H1 (cell line): ENCODE measurements around the gene LRRC45. TPM values are rescaled to one million over a fixed set of nuclear protein-coding genes. Genes with fewer than 3 reads are reported as not detected.

ENCODE experiments used
- ATF2 ChIP-seq: IDR thresholded peaks from 2 replicates; pipeline ENCODE4 v1.6.1; 2012; ENCODE audit warnings: low read length, inconsistent platforms
- CBX8 ChIP-seq: fragments of 300-800, 300-1000 bp; sonication (generic); IDR thresholded peaks from 2 replicates; pipeline ENCODE4 v1.7.1; 2016; ENCODE audit warnings: low read depth, low read length, borderline replicate concordance
- polyA plus RNA-seq, 7 experiments: library from polyadenylated mRNA; depleted of rRNA in 3 of 7; stranded (reverse) in 5 of 7; unstranded in 2 of 7; fragments of >200 nt in 5 of 7; fragments of 200-250 nt in 2 of 7; gene quantifications; 1 replicate in 5 of 7; 2 replicates in 1 of 7; 4 replicates in 1 of 7; pipeline versions ENCODE4 v1.2.1 to v1.2.3, GENCODE V29; 2011 to 2013; ENCODE audit warnings: missing spikeins in 2 of 7, mixed read lengths in 2 of 7
- total RNA-seq: library from RNA; stranded (reverse); fragmentation: NEBNext Ultra II Directional; extraction: Animal tissue kit (Norgen Biotek cat#: 25700); gene quantifications from 2 replicates; pipeline ENCODE4 v1.2.1, GENCODE V29; 2021
- TF ChIP-seq, protein P1 (sequence below): fragments of 300-600 bp; sonication (generic); IDR thresholded peaks from 2 replicates; pipeline ENCODE4 v1.7.1; 2012; ENCODE audit warnings: low read length, moderate library complexity, mild to moderate bottlenecking, inconsistent platforms; ENCODE audit not compliant: insufficient replicate concordance

The LRRC45 gene
- total and polyA plus RNA-seq, 2 of the 8 experiments (the other 6 are each of a cell fraction or from before 2014, with no cell fraction given): 11.5 to 29.0 TPM

- TF ChIP-seq, protein P1, sequence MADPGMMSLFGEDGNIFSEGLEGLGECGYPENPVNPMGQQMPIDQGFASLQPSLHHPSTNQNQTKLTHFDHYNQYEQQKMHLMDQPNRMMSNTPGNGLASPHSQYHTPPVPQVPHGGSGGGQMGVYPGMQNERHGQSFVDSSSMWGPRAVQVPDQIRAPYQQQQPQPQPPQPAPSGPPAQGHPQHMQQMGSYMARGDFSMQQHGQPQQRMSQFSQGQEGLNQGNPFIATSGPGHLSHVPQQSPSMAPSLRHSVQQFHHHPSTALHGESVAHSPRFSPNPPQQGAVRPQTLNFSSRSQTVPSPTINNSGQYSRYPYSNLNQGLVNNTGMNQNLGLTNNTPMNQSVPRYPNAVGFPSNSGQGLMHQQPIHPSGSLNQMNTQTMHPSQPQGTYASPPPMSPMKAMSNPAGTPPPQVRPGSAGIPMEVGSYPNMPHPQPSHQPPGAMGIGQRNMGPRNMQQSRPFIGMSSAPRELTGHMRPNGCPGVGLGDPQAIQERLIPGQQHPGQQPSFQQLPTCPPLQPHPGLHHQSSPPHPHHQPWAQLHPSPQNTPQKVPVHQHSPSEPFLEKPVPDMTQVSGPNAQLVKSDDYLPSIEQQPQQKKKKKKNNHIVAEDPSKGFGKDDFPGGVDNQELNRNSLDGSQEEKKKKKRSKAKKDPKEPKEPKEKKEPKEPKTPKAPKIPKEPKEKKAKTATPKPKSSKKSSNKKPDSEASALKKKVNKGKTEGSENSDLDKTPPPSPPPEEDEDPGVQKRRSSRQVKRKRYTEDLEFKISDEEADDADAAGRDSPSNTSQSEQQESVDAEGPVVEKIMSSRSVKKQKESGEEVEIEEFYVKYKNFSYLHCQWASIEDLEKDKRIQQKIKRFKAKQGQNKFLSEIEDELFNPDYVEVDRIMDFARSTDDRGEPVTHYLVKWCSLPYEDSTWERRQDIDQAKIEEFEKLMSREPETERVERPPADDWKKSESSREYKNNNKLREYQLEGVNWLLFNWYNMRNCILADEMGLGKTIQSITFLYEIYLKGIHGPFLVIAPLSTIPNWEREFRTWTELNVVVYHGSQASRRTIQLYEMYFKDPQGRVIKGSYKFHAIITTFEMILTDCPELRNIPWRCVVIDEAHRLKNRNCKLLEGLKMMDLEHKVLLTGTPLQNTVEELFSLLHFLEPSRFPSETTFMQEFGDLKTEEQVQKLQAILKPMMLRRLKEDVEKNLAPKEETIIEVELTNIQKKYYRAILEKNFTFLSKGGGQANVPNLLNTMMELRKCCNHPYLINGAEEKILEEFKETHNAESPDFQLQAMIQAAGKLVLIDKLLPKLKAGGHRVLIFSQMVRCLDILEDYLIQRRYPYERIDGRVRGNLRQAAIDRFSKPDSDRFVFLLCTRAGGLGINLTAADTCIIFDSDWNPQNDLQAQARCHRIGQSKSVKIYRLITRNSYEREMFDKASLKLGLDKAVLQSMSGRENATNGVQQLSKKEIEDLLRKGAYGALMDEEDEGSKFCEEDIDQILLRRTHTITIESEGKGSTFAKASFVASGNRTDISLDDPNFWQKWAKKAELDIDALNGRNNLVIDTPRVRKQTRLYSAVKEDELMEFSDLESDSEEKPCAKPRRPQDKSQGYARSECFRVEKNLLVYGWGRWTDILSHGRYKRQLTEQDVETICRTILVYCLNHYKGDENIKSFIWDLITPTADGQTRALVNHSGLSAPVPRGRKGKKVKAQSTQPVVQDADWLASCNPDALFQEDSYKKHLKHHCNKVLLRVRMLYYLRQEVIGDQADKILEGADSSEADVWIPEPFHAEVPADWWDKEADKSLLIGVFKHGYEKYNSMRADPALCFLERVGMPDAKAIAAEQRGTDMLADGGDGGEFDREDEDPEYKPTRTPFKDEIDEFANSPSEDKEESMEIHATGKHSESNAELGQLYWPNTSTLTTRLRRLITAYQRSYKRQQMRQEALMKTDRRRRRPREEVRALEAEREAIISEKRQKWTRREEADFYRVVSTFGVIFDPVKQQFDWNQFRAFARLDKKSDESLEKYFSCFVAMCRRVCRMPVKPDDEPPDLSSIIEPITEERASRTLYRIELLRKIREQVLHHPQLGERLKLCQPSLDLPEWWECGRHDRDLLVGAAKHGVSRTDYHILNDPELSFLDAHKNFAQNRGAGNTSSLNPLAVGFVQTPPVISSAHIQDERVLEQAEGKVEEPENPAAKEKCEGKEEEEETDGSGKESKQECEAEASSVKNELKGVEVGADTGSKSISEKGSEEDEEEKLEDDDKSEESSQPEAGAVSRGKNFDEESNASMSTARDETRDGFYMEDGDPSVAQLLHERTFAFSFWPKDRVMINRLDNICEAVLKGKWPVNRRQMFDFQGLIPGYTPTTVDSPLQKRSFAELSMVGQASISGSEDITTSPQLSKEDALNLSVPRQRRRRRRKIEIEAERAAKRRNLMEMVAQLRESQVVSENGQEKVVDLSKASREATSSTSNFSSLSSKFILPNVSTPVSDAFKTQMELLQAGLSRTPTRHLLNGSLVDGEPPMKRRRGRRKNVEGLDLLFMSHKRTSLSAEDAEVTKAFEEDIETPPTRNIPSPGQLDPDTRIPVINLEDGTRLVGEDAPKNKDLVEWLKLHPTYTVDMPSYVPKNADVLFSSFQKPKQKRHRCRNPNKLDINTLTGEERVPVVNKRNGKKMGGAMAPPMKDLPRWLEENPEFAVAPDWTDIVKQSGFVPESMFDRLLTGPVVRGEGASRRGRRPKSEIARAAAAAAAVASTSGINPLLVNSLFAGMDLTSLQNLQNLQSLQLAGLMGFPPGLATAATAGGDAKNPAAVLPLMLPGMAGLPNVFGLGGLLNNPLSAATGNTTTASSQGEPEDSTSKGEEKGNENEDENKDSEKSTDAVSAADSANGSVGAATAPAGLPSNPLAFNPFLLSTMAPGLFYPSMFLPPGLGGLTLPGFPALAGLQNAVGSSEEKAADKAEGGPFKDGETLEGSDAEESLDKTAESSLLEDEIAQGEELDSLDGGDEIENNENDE: no peak
- TF ChIP-seq ATF2 (no peak), CBX8 (no peak)
These were observed 6.3 kb downstream of the LRRC45 start (continued) for GRCh38 chr17:82029391-82029790.
